Mucosa of descending colon (tissue), 3 donors: ENCODE measurements around the gene MYF5. TPM values are rescaled to one million over a fixed set of nuclear protein-coding genes. Genes with fewer than 3 reads are reported as not detected.

Experiments
- ATAC-seq: fragments of 200-7000 bp; cut with Tn5 transposase; one replicate; pipeline ENCODE4 v1.9.1; 2020; ENCODE audit warnings: mild to moderate bottlenecking, moderate library complexity
- DNase-seq, 3 donors: peaks; one replicate each; pipeline ENCODE4 v3.0.0-alpha.2; 2020
- H3K36me3 ChIP-seq: fragments of 200-600 bp; one replicate; pipeline ENCODE4 v1.8.0; 2021; ENCODE audit warnings: low read depth, mild to moderate bottlenecking
- H3K4me1 ChIP-seq: fragments of 200-600 bp; one replicate; pipeline ENCODE4 v1.8.0; 2021; ENCODE audit warnings: low read depth, mild to moderate bottlenecking
- H3K4me3 ChIP-seq: fragments of 200-600 bp; one replicate; pipeline ENCODE4 v1.8.0; 2021; ENCODE audit warnings: mild to moderate bottlenecking
- H3K9me3 ChIP-seq: fragments of 200-600 bp; one replicate; pipeline ENCODE4 v1.8.0; 2021; ENCODE audit warnings: mild to moderate bottlenecking
- CTCF ChIP-seq: fragments of 200-600 bp; IDR thresholded peaks from one replicate; pipeline ENCODE4 v1.8.0; 2022; ENCODE audit warnings: antibody characterized with exemption, mild to moderate bottlenecking
- intact Hi-C, 2 donors: fragments of 100-400 bp; cut with DNase I in 1 of 2; cut with micrococcal nuclease in 1 of 2; formaldehyde crosslinking; loops; one replicate each; pipeline versions ENCODE4 v1.11.0 to v1.11.1; 2022; cut with DNase I, micrococcal nuclease
- total RNA-seq, 3 donors: library from RNA; stranded (reverse); fragmentation: NEBNext Ultra II Directional in 2 of 3; extraction: Animal tissue kit (Norgen Biotek cat#: 25700) in 2 of 3; gene quantifications; one replicate each; pipeline versions ENCODE4 v1.2.1 to v1.2.4, GENCODE V29; 2021 to 2023
- donor health status: DM: no; HTN: no; CAD: no; lungs with moderate emphysema.
- donor health status: DM: no; HTN: no; CAD: no.
- donor health status: DM: no; HTN: yes; CAD: no.

The MYF5 gene
- total RNA-seq, 3 donors from 2014 or later = not detected

GRCh38 chr12:80679346-80680131 is 37.2 kb upstream of the MYF5 start:
- H3K4me1 ChIP-seq = no peaks in the 10 kb centered on the region
- no peak for TF ChIP-seq CTCF
- intact Hi-C loops = no loop called here
- DNase-seq (no peak), ATAC-seq (no peak)
- no peaks in the 10 kb centered on the region for H3K36me3 ChIP-seq
- no peaks in the 10 kb centered on the region for H3K9me3 ChIP-seq
- H3K4me3 ChIP-seq = no peak overlapping the region

GRCh38 chr12:80681287-80681686 is 35.4 kb upstream of the MYF5 start:
- intact Hi-C loops = no loop called here
- TF ChIP-seq CTCF = no peak
- no peak for ATAC-seq
- Histone ChIP-seq H3K4me1 (no peaks in the 10 kb centered on the region), H3K36me3 (no peaks in the 10 kb centered on the region), H3K9me3 (no peaks in the 10 kb centered on the region), H3K4me3 (no peak overlapping the region)
- no peak for DNase-seq

- H3K4me3 ChIP-seq = no peak overlapping the region
- no peak for DNase-seq
- H3K4me1 ChIP-seq = no peaks in the 10 kb centered on the region
- ATAC-seq = no peak
- intact Hi-C loops = no loop called here
- H3K36me3 ChIP-seq = no peaks in the 10 kb centered on the region
- no peak for TF ChIP-seq CTCF
- H3K9me3 ChIP-seq = no peaks in the 10 kb centered on the region
These were observed 34.9 kb upstream of the MYF5 start for GRCh38 chr12:80681786-80682185.

- no peak for DNase-seq
- Histone ChIP-seq H3K4me1 (no peaks in the 10 kb centered on the region), H3K36me3 (no peaks in the 10 kb centered on the region), H3K4me3 (no peak overlapping the region), H3K9me3 (no peaks in the 10 kb centered on the region)
- ATAC-seq = no peak
- no peak for TF ChIP-seq CTCF
- intact Hi-C loops = no loop called here
These were observed 32.6 kb upstream of the MYF5 start for GRCh38 chr12:80684077-80684495.

- intact Hi-C loops = no loop called here
- DNase-seq (no peak), ATAC-seq (no peak)
- no peak for TF ChIP-seq CTCF
- Histone ChIP-seq H3K4me1 (no peaks in the 10 kb centered on the region), H3K4me3 (no peak overlapping the region), H3K36me3 (no peaks in the 10 kb centered on the region), H3K9me3 (no peaks in the 10 kb centered on the region)
These were observed 26.6 kb upstream of the MYF5 start for GRCh38 chr12:80690090-80690489.
